ENCODE data around the gene EPB41. TPM values are rescaled to one million over a fixed set of nuclear protein-coding genes. Genes with fewer than 3 reads are reported as not detected.
A peak's percentile ranks its signal among the peaks of the same experiment; 100 is the strongest.

EPB41 gene
- total and polyA plus RNA-seq, 9 of the 15 experiments (the other 6 are each of a cell fraction or from before 2014, with no cell fraction given): 3.7 to 213 (median 141) TPM

DNA sequence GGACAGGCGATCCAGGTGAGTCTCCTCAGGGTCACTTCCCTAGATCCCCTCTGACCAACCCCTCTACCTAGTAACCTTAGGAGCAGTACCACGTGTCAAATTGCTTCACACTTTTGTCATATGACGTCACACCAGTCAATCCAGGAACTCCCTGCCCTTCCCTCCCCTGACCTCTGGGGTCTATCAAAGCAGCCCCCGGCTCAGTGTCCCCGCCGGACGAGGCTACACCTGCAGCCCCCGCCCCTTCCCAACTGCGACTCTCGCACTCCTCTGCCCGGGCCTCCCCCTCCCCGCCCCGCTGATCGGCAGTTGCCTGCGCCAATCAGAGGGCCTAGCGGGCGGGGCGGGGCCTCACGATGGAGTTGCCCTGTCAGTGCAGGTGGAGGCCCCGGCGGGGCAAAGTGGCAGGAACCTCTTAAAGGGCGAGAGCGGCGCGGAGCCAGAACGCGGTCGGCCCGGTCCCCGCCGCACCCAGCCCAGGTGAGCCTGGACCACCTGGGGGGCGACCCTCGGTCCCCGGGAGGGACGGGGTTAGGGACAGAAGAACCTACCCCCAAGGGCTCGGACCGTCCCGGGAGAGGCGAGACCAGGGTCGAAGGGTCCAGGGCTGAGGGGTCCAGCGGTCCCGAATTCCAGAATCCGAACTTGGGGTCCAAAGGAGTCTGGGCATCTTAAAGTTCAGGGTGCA, 27.5 kb upstream of the EPB41 start (continued):
- TF ChIP-seq ATF6 (CRISPR knock-in tag; IDR thresholded peaks at IDR 0.05) (peak; percentile 70; the same call in 1 of the 2 replicates), SP1 (CRISPR knock-in tag; IDR thresholded peaks at IDR 0.05) (peak; percentile 77; the same call in 1 of the 2 replicates), ZNF583 (CRISPR knock-in tag; IDR thresholded peaks at IDR 0.05) (peak; percentile 55; the same call in 1 of the 2 replicates), HDAC6 (IDR thresholded peaks at IDR 0.05; ENCODE audit: low read depth, low read length) (no peak), CREM (IDR thresholded peaks at IDR 0.05; ENCODE audit: low read depth) (peak; percentile 95), ARID1B (IDR thresholded peaks at IDR 0.05) (peak; percentile 62), PHB (CRISPR knock-in tag; IDR thresholded peaks at IDR 0.05) (0 out of 2 replicates have a peak, but pooled peaks have one; percentile 20), NR2F6 (CRISPR knock-in tag; IDR thresholded peaks at IDR 0.05) (0 out of 2 replicates have a peak, but pooled peaks have one; percentile 67), GABPB2 (CRISPR knock-in tag; conservative IDR thresholded peaks at IDR 0.05) (no peak), ZNF586 (CRISPR knock-in tag; conservative IDR thresholded peaks at IDR 0.05) (no peak), SMARCA4 (IDR thresholded peaks at IDR 0.05) (0 out of 2 replicates have a peak, but pooled peaks have one; percentile 37), EGR1 (conservative IDR thresholded peaks at IDR 0.05) (peak; percentile 28; the same call in 1 of the 2 replicates), ZBTB26 (CRISPR knock-in tag; IDR thresholded peaks at IDR 0.05) (0 out of 2 replicates have a peak, but pooled peaks have one; percentile 21), BRD4 (IDR thresholded peaks at IDR 0.05) (0 out of 2 replicates have a peak, but pooled peaks have one; percentile 66), GATAD2A (IDR thresholded peaks at IDR 0.05) (no peak; the same call in 1 of the 2 replicates), XRCC5 (IDR thresholded peaks at IDR 0.05; ENCODE audit: low read depth, low read length) (no peak), RB1 (IDR thresholded peaks at IDR 0.05; ENCODE audit: low read depth) (0 out of 2 replicates have a peak, but pooled peaks have one; percentile 60), YY1 (IDR thresholded peaks at IDR 0.05; ENCODE audit: borderline replicate concordance in 1 of 3, control insufficient read depth in 1 of 3, extremely low read depth in 1 of 3, insufficient read depth in 3 of 3, insufficient read length in 1 of 3, insufficient replicate concordance in 2 of 3, low read depth in 1 of 3, low read length in 2 of 3) (peak in 2 of 3 experiments; percentile 36 to 41), NR2C1 (IDR thresholded peaks at IDR 0.05) (no peak), NR2C1 (tag; IDR thresholded peaks at IDR 0.05) (peak; percentile 71), TAF1 (IDR thresholded peaks at IDR 0.05; ENCODE audit: control insufficient read depth, extremely low read depth, insufficient read depth, low read length, severe bottlenecking) (peak; percentile 84)
- TF ChIP-seq, protein P1, sequence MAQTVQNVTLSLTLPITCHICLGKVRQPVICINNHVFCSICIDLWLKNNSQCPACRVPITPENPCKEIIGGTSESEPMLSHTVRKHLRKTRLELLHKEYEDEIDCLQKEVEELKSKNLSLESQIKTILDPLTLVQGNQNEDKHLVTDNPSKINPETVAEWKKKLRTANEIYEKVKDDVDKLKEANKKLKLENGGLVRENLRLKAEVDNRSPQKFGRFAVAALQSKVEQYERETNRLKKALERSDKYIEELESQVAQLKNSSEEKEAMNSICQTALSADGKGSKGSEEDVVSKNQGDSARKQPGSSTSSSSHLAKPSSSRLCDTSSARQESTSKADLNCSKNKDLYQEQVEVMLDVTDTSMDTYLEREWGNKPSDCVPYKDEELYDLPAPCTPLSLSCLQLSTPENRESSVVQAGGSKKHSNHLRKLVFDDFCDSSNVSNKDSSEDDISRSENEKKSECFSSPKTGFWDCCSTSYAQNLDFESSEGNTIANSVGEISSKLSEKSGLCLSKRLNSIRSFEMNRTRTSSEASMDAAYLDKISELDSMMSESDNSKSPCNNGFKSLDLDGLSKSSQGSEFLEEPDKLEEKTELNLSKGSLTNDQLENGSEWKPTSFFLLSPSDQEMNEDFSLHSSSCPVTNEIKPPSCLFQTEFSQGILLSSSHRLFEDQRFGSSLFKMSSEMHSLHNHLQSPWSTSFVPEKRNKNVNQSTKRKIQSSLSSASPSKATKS (CRISPR knock-in tag; IDR thresholded peaks at IDR 0.05): 0 out of 2 replicates have a peak, but pooled peaks have one; percentile 66
- TF ChIP-seq, protein P2, sequence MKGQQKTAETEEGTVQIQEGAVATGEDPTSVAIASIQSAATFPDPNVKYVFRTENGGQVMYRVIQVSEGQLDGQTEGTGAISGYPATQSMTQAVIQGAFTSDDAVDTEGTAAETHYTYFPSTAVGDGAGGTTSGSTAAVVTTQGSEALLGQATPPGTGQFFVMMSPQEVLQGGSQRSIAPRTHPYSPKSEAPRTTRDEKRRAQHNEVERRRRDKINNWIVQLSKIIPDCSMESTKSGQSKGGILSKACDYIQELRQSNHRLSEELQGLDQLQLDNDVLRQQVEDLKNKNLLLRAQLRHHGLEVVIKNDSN (CRISPR knock-in tag; IDR thresholded peaks at IDR 0.05): peak; percentile 82
